HCT116 (cell line): ENCODE results near the gene ZNF554. TPM values are rescaled to one million over a fixed set of nuclear protein-coding genes. Genes with fewer than 3 reads are reported as not detected.
"Not testable (repeated sequence)": the region's sequence is repeated elsewhere in the genome, so short reads cannot be mapped to it uniquely, and the experiment has no call there.

ENCODE experiments used
- ATAC-seq: fragments of 200-7000 bp; cut with Tn5 transposase; 2 replicates; pipeline ENCODE4 v1.9.1; 2020; ENCODE audit warnings: mild to moderate bottlenecking, moderate library complexity
- BruUV-seq: library from RNA; stranded (reverse); fragments of 400-500 nt; replicated peaks from 2 replicates; lab custom pipeline; 2021; lab: Mats Ljungman, UMichigan
- CTCF ChIA-PET: fragments of 300-600 bp; sonication (Branson Sonifier 250); formaldehyde crosslinking; loops from one replicate; lab custom pipeline; 2021; ENCODE audit warnings: antibody characterized with exemption; lab: Charles Lee
- POLR2A ChIA-PET: fragments of 300-600, 350-600 bp; sonication (Branson Sonifier 250); formaldehyde crosslinking; loops from one replicate; lab custom pipeline; 2021; ENCODE audit warnings: antibody characterized with exemption; lab: Charles Lee
- RAD21 ChIA-PET, 2 experiments: fragments of 300-600 bp; sonication (Branson Sonifier 250); formaldehyde crosslinking; loops; one replicate each; lab custom pipeline; 2023; ENCODE audit warnings: low total read pairs in 2 of 2; ENCODE audit not compliant: uncharacterized antibody in 2 of 2, unreplicated experiment in 2 of 2, low non-redundant PET in 1 of 2; lab: Charles Lee
- DNase-seq: peaks from one replicate; pipeline ENCODE4 v3.0.0-alpha.2; 2010; ENCODE audit warnings: low read depth, low spot score
- H2AFZ ChIP-seq: fragments of 200-600 bp; shearing (Covaris generic), sonication (generic); 2 replicates; pipeline ENCODE4 v1.6.1; 2017; ENCODE audit warnings: low read depth, mixed run types, mixed read lengths, antibody characterized with exemption, low read length; ENCODE audit not compliant: poor library complexity, severe bottlenecking
- H3K27ac ChIP-seq: 2 replicates; pipeline ENCODE4 v1.5.1; 2012; ENCODE audit warnings: low read depth, low read length
- H3K27me3 ChIP-seq: fragments of 200-600 bp; sonication (generic); 2 replicates; pipeline ENCODE4 v1.6.1; 2016; ENCODE audit warnings: mixed run types, low read length, mixed read lengths; ENCODE audit not compliant: insufficient read depth
- H3K36me3 ChIP-seq, 2 experiments: fragments of 200-500 bp in 1 of 2; fragments of 200-600 bp in 1 of 2; sonication (Bioruptor generic) in 1 of 2; sonication (generic) in 1 of 2; 2 replicates each; pipeline versions ENCODE4 v1.5.1 to v1.6.1; 2014 to 2016; ENCODE audit warnings: low read length in 2 of 2, inconsistent platforms in 1 of 2, mixed read lengths in 1 of 2, mixed run types in 1 of 2; ENCODE audit not compliant: insufficient read depth in 2 of 2, control insufficient read depth in 1 of 2
- H3K4me1 ChIP-seq, 2 experiments: fragments of 200-600 bp in 1 of 2; sonication (generic) in 1 of 2; 2 replicates each; pipeline versions ENCODE4 v1.5.1 to v1.6.1; 2012 to 2017; ENCODE audit warnings: low read length in 2 of 2, inconsistent platforms in 1 of 2, mild to moderate bottlenecking in 1 of 2, mixed read lengths in 1 of 2, mixed run types in 1 of 2, moderate library complexity in 1 of 2; ENCODE audit not compliant: insufficient read depth in 2 of 2, control insufficient read depth in 1 of 2
- H3K4me2 ChIP-seq: fragments of 200-600 bp; sonication (generic); 2 replicates; pipeline ENCODE4 v1.6.1; 2017; ENCODE audit warnings: mixed run types, low read length, mixed read lengths
- H3K4me3 ChIP-seq, 2 experiments: fragments of 200-600 bp in 1 of 2; sonication (generic) in 1 of 2; replicated peaks in 1 of 2; 2 replicates each; pipeline ENCODE4 v1.5.1; 2011 to 2016; ENCODE audit warnings: low read length in 2 of 2, control low read depth in 1 of 2, low read depth in 1 of 2, mild to moderate bottlenecking in 1 of 2, mixed read lengths in 1 of 2, mixed run types in 1 of 2
- H3K79me2 ChIP-seq: fragments of 200-600 bp; sonication (generic); 2 replicates; pipeline ENCODE4 v1.6.1; 2017; ENCODE audit warnings: mild to moderate bottlenecking, mixed run types, low read length, moderate library complexity, mixed read lengths; ENCODE audit not compliant: insufficient read depth
- H3K9ac ChIP-seq: fragments of 200-600 bp; sonication (generic); 2 replicates; pipeline ENCODE4 v1.6.1; 2016; ENCODE audit warnings: low read length, mixed read lengths
- H3K9me2 ChIP-seq: fragments of 200-600 bp; sonication (generic), shearing (Covaris generic); 2 replicates; pipeline ENCODE4 v1.6.1; 2017; ENCODE audit warnings: mixed run types, mild to moderate bottlenecking, moderate library complexity; ENCODE audit not compliant: insufficient read depth
- H3K9me3 ChIP-seq, 2 experiments: fragments of 200-500 bp in 1 of 2; fragments of 200-600 bp in 1 of 2; sonication (Bioruptor generic) in 1 of 2; sonication (generic) in 1 of 2; 2 replicates each; pipeline ENCODE4 v1.6.1; 2014 to 2017; ENCODE audit warnings: low read length in 2 of 2, mixed read lengths in 2 of 2, inconsistent platforms in 1 of 2, low read depth in 1 of 2, mild to moderate bottlenecking in 1 of 2, mixed run types in 1 of 2, moderate library complexity in 1 of 2; ENCODE audit not compliant: control insufficient read depth in 1 of 2, insufficient read depth in 1 of 2
- H4K20me1 ChIP-seq: fragments of 200-600 bp; sonication (generic), shearing (Covaris generic); 2 replicates; pipeline ENCODE4 v1.6.1; 2017; ENCODE audit warnings: mixed run types, mild to moderate bottlenecking, moderate library complexity; ENCODE audit not compliant: insufficient read depth
- EZH2phosphoT487 ChIP-seq: fragments of 200-600 bp; IDR thresholded peaks from 2 replicates; pipeline ENCODE4 v1.6.1; 2018; ENCODE audit warnings: antibody characterized with exemption, borderline replicate concordance
- POLR2A ChIP-seq: IDR thresholded peaks from 2 replicates; pipeline ENCODE4 v1.7.0; 2011; ENCODE audit warnings: borderline replicate concordance; ENCODE audit not compliant: insufficient read depth, insufficient read length; ENCODE audit errors: extremely low read depth
- SIN3A ChIP-seq: IDR thresholded peaks from 2 replicates; pipeline ENCODE4 v1.6.1; 2012; ENCODE audit warnings: low read depth
- TCF7L2 ChIP-seq: IDR thresholded peaks from 2 replicates; pipeline ENCODE4 v1.7.0; 2011; ENCODE audit warnings: borderline replicate concordance, inconsistent platforms; ENCODE audit not compliant: insufficient read depth, insufficient read length; ENCODE audit errors: extremely low read depth
- ZFX ChIP-seq: fragments of 450-650 bp; IDR thresholded peaks from 2 replicates; pipeline ENCODE4 v1.6.1; 2017
- intact Hi-C: fragments of 100-400 bp; cut with micrococcal nuclease; formaldehyde crosslinking; loops from 2 replicates; pipeline ENCODE4 v1.10.0; 2022
- total RNA-seq: library from RNA; stranded (reverse); gene quantifications from one replicate; pipeline ENCODE4 v1.2.1, GENCODE V29; 2021; ENCODE audit not compliant: unreplicated experiment
- TF ChIP-seq, protein P1 (sequence below), 3 experiments: fragments of 200-600 bp in 1 of 3; sonication (generic) in 1 of 3; IDR thresholded peaks in 2 of 3; conservative IDR thresholded peaks in 1 of 3; 2 replicates each; pipeline ENCODE4 v1.5.1; 2012 to 2017; ENCODE audit warnings: low read depth in 2 of 3, low read length in 2 of 3, antibody characterized with exemption in 1 of 3, borderline replicate concordance in 1 of 3, control low read depth in 1 of 3, mild to moderate bottlenecking in 1 of 3, mixed read lengths in 1 of 3, mixed run types in 1 of 3, moderate library complexity in 1 of 3; ENCODE audit not compliant: insufficient read depth in 1 of 3

ZNF554 gene
- total RNA-seq, 1 experiment from 2014 or later = 4.0 TPM

DNA sequence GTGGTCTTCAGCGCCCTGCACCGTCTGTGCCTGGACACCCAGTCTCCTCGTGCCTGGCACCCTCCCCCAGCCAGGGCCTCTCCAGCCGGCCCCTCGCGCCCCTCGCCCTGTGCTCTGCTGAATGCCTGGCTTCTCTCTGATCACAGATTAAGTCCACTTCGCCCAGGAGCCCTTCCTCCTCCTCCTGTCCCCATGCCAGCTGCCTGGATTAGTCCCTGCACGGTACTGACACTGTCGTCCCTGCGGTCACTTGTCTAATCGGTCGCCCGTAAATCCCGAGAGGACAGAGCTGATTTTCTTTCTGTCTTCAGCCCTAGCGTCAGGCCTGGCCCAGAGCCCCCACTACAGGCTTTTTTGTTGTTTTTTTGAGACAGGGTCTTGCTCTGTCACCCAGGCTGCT lies 27.8 kb upstream of the ZNF554 start:
- CTCF ChIA-PET = no interaction called here
- H3K27ac ChIP-seq = no peak overlapping the region
- peaks cover 4 to 5% of the 10 kb centered on the region in 2 experiments; a peak in 3 of 4 replicates for H3K4me1 ChIP-seq
- H3K4me2 ChIP-seq = no peak overlapping the region
- no peaks in the 10 kb centered on the region for H3K27me3 ChIP-seq
- no peak overlapping the region for H3K4me3 ChIP-seq
- H3K9me2 ChIP-seq = no peaks in the 10 kb centered on the region
- peaks cover 28 to 44% of the 10 kb centered on the region in 2 experiments; a peak in 3 of 4 replicates for H3K36me3 ChIP-seq
- DNase-seq (no peak), ATAC-seq (no peak)
- RAD21 ChIA-PET = no interaction called here
- BruUV-seq = no TSS peak
- POLR2A ChIA-PET = no interaction called here
- no peaks in the 10 kb centered on the region for H3K9me3 ChIP-seq
- TF ChIP-seq, protein P1, sequence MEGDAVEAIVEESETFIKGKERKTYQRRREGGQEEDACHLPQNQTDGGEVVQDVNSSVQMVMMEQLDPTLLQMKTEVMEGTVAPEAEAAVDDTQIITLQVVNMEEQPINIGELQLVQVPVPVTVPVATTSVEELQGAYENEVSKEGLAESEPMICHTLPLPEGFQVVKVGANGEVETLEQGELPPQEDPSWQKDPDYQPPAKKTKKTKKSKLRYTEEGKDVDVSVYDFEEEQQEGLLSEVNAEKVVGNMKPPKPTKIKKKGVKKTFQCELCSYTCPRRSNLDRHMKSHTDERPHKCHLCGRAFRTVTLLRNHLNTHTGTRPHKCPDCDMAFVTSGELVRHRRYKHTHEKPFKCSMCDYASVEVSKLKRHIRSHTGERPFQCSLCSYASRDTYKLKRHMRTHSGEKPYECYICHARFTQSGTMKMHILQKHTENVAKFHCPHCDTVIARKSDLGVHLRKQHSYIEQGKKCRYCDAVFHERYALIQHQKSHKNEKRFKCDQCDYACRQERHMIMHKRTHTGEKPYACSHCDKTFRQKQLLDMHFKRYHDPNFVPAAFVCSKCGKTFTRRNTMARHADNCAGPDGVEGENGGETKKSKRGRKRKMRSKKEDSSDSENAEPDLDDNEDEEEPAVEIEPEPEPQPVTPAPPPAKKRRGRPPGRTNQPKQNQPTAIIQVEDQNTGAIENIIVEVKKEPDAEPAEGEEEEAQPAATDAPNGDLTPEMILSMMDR (IDR thresholded peaks at IDR 0.05 in 2 of 3, conservative IDR thresholded peaks at IDR 0.05 in 1 of 3; ENCODE audit: borderline replicate concordance in 1 of 3, insufficient read depth in 1 of 3, low read depth in 2 of 3, low read length in 2 of 3) = no peak
- TF ChIP-seq POLR2A (no peak), SIN3A (no peak), TCF7L2 (no peak), ZFX (no peak), EZH2phosphoT487 (no peak)
- peaks cover 67% of the 10 kb centered on the region for H3K79me2 ChIP-seq
- no peak overlapping the region for H3K9ac ChIP-seq
- H2AFZ ChIP-seq = no peak overlapping the region
- no peaks in the 10 kb centered on the region for H4K20me1 ChIP-seq
- intact Hi-C loops = no loop called here

DNA sequence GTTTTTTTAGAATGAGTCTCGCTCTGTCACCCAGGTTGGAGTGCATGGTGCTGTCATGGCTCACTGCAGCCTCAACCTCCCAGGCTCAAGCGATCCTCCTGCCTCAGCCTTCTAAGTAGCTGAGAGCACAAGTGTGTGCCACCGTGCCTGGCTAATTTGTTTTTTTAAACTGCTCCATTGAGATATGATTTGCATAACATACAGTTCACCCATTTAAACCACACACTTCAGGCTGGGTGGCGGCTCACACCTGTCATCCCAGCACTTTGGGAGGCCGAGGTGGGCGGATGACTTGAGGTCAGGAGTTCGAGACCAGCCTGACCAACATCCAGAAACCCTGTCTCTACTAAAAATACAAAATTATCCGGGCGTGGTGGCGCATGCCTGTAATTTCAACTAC lies 27.0 kb upstream of the ZNF554 start:
- H2AFZ ChIP-seq, POLR2A ChIA-PET, H3K9ac ChIP-seq, DNase-seq, H3K9me2 ChIP-seq, H4K20me1 ChIP-seq, H3K27me3 ChIP-seq, ATAC-seq, H3K4me1 ChIP-seq, H3K27ac ChIP-seq, intact Hi-C loops, H3K9me3 ChIP-seq, RAD21 ChIA-PET, CTCF ChIA-PET, BruUV-seq, H3K4me2 ChIP-seq, H3K4me3 ChIP-seq: not testable (repeated sequence)
- H3K79me2 ChIP-seq = peaks cover 62% of the 10 kb centered on the region
- peaks cover 30 to 51% of the 10 kb centered on the region in 2 experiments; a peak in 3 of 4 replicates for H3K36me3 ChIP-seq
